NCI-H1930 (cell line): ENCODE measurements around the gene SFTPB.
"Not testable (repeated sequence)": the region's sequence is repeated elsewhere in the genome, so short reads cannot be mapped to it uniquely, and the experiment has no call there.

ENCODE experiments used
- DNase-seq, 2 experiments: peaks; one replicate each; lab custom pipeline; 2025; lab: John Stamatoyannopoulos, UW

The SFTPB gene

GRCh38 chr2:85668009-85668856 lies at the start of gene SFTPB:
SFTPB (minus strand) TSS chr2:85668199; CDS start chr2:85668183, 16 bp downstream.
- DNase-seq: no peak

GRCh38 chr2:85717308-85718008 lies 49.5 kb upstream of the SFTPB start:
- no peak for DNase-seq

DNA sequence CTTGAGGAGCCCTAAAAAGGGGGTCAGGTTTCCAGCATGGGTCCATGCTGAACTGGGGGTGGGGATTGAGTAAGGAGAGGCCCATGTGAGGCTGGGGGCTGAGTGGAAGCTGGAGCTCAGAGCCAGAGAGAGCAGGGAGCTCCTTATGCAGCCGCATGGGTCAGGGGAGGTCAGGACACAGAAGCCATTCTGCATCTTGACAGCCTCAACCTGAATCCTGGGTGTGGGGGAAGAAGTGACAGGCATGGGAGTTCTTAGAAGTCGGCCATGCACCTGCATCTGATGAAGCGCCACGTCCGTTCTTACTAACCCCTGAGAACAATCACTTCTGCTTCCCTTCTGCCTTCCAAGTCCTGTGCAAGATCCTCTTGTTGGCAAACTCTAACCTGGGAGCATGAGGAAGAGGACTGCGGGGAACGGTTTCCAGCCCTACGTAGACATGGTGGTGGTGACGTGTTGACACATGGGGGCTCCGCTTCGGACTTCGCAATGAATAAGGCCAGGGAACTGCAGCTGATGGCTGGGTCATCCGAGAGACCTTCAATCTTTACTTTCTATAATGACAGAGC lies 48.4 kb upstream of the SFTPB start:
- no peak for DNase-seq

- DNase-seq: no peak
These were observed 46.8 kb upstream of the SFTPB start for GRCh38 chr2:85714841-85715240.

DNA sequence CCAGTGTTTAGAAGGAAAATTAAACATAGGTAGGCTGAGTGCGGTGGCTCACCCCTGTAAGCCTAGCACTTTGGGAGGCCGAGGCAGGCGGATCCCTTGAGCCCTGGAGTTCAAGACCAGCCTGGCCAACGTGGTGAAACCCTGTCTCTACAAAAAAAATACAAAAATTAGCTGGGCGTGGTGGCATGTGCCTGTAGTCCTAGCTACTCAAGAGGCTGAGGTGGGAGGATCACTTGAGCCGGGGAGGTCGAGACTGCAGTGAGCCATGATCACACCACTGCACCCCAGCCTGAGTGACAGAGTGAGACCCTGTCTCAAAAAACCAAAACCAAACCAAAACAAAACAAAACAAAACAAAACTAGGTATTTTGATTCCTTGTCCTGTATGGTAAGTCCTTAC lies 46.4 kb upstream of the SFTPB start:
- not testable (repeated sequence) for DNase-seq

GRCh38 chr2:85713836-85714235 lies 45.8 kb upstream of the SFTPB start:
- no peak for DNase-seq

DNA sequence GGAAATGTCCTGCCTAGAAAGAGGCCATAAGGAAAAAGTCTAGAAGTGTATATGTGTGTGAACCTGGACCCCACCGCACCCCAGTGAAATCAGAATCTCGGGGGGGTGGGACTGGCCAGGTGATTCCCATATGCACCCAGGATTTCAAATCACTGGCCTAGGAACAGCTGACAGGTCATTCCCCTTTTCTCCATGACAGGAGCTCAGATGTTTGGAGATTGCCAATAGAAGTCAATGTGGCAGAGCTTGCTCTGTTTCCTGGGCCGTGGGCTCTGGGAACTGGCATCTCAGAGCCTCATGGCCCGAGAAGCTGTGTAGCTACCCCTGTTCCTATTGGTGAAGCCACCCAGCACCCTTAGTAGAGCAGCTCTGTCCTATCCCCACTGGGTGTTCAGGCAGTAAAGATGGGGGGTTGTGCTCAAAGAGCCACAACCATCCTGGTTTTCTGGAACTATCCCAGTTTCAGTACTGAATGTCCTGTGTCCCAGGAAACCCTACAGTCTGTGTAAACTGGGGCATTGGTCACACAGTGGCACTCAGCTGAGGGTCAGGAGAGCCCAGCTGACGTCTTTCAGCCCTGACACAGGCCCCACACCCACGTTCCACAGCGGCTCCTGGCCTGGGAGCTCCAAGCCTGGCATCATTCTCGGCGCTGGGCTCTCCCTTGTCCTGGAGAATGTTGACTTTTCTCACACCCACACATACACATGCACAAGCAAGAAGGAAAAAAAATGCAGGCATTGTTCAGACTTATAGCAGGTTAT lies 45.0 kb upstream of the SFTPB start:
- DNase-seq: no peak

DNA sequence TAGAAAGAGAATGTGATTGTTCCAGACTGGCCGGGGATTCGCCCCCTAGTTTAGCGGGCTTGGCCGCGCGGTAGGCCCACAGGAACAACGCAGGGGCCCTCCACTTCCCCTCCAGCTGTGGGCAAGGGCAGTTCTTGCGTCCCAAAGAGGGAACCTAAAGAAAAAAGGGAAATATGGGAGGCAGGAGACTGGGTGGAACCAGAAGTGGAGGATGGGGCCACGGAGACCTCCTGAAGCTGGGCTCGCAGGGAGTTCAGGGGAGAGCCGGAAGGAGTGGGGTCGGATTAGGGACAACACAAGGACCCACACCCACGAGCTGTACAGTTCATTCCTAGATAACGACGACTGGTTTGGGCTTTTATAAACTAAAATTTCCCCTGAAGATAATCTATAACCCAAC lies 44.3 kb upstream of the SFTPB start:
- no peak for DNase-seq

DNA sequence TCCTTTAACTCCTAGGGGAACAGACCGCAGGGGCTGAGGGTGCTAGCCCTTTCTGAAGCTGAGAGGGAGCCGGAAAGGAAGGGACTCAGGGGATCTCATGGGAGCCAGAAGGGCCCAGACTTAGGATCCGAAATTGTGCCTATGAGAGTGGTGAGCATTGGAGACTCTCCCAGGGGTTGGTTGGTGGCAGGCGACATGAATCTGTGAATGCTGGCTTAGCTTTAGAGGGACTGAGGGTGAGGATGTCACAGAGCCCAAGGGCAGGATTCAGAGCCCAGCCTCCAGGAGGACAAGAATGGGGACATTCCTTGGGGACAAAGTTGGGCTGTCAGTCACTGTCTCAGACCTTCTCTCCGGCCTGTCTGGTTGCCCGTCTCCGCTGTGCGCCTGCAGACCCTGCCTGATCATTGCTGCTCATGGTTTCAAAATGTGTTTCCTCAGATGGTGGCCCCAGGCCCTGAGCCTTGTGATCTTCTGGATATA lies 43.6 kb upstream of the SFTPB start:
- DNase-seq: no peak

DNA sequence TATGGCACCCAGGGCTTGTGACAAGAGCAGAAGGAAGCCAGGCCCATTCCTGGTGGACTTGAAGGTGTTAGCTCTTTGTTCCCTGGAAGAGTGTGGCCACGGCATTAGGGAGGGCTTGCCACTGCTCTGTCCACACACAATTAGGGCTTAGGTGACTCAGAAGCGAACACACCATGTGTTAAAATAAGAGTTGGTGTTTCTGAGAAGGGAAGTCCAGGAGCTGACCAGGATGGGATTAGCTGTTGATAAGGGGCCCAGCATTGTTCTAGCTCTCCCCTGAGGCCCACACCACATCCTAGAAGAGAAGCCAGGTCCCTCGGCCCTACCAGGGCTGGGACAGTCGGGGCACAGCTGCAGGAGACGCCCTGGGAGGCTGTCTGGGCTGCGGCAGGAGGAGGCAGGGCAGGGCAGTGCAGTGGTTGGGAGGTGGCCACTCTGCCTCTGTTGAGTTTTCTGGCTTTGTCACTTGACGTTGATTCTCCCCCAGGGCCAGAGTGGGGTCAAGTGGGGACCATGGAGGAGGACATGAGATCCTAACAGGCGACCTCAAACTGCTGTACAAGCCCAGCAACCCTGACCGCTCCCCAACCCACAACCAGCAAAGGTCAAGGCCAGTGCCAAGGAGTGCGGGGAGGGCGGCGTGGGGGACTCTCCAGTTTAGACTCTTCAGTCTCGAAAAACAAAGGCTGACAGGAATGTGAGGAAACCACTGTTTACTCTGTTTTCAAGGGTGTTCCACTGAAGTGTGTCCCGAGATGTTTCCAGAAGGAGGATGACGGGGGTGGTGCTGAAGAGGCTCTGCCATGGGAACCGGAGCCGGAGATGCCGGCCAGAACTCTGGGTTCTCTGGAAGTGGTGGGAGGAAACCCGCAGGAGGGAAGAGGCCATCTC lies 42.9 kb upstream of the SFTPB start:
- no peak for DNase-seq

- DNase-seq: no peak
These were observed 41.4 kb upstream of the SFTPB start for GRCh38 chr2:85709401-85709811.

DNA sequence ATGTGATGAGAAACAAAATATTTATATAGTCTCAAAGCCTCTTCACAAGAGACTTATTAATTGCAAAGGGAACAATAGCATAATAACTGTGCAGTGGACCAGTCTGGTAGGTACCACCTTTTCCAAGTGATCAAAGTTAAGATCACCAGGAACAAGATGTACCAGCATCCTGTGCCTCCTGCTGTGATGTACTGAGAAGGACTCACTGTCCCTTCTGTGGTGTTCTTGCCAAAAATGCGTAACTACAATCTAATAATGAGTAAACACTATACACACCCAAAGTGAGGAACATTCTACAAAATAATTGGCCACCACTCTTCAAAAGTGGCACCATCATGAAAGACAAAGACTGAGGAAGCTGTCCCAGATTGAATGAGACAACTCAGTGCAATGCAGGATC lies 40.6 kb upstream of the SFTPB start:
- DNase-seq: no peak

GRCh38 chr2:85707304-85707703 lies 39.3 kb upstream of the SFTPB start:
- peak; percentile 45 to 73 for DNase-seq

- no peak for DNase-seq
These were observed 38.7 kb upstream of the SFTPB start for GRCh38 chr2:85706599-85707296.

GRCh38 chr2:85706063-85706462 lies 38.1 kb upstream of the SFTPB start:
- no peak for DNase-seq

DNA sequence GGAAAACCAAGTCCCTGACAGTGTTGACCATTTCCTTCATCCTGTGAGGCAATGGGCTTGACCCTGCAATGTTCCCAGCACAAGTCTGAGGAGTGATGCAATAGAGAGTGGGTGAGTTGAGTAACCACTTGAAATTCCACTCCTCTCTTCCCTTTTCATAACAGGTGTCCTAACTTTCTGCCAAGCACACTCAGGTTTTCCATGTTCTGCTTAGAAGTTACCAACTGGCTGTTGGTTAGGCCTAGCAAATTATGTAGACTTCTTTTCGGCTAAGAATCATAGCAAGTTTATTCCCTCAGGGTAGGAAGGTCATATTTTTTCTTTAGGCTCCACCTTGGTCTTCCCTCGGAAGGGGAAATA lies 37.7 kb upstream of the SFTPB start:
- no peak for DNase-seq

GRCh38 chr2:85704800-85705679 lies 37.0 kb upstream of the SFTPB start:
- DNase-seq: no peak

GRCh38 chr2:85704038-85704437 lies 36.0 kb upstream of the SFTPB start:
- DNase-seq: no peak

DNA sequence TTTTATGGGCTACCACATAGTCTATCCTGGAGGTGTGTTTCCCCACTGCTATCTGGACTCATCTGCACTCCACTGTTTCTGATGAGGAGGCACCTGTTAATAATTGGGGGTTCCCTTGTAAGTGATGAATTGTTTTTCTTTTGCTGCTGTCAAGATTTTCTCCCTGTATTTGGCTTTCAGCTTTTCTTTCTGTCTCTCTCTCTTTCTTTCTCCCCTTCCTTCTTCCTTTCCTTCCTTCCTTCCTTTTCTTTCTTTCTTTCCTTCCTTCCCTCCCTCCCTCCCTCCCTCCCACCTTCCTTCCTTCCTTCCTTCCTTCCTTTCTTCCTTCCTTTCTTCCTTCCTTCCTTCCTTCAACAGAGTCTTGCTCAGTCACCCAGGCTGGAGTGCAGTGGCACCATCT lies 35.3 kb upstream of the SFTPB start:
- DNase-seq: no peak

- DNase-seq: no peak
These were observed 34.8 kb upstream of the SFTPB start for GRCh38 chr2:85702800-85703199.
